Activated CD8-positive, alpha-beta memory T cell treated with anti-CD3 and anti-CD28 coated beads for 24 hours (primary cell): Measurements from ENCODE around the gene PDXK.
A peak's percentile ranks its signal among the peaks of the same experiment; 100 is the strongest.

Experiments
- DNase-seq: peaks from one replicate; pipeline ENCODE4 v3.0.0-alpha.2; 2020

The PDXK gene

GRCh38 chr21:43726686-43727518 lies 8.0 kb downstream of the PDXK start:
- no peak for DNase-seq

- no peak for DNase-seq
Measured at GRCh38 chr21:43727519-43728153, 8.7 kb downstream of the PDXK start.

- no peak for DNase-seq
Measured at GRCh38 chr21:43728154-43728466, 9.2 kb downstream of the PDXK start.

GRCh38 chr21:43728467-43729390 lies 9.8 kb downstream of the PDXK start:
- DNase-seq: peak; percentile 92

- no peak for DNase-seq
Measured at GRCh38 chr21:43731476-43731875, 12.5 kb downstream of the PDXK start.

GRCh38 chr21:43731891-43732711 lies 13.2 kb downstream of the PDXK start:
- no peak for DNase-seq

- no peak for DNase-seq
Measured at GRCh38 chr21:43733060-43733459, 14.1 kb downstream of the PDXK start.

GRCh38 chr21:43733529-43734071 lies 14.7 kb downstream of the PDXK start:
- peak; percentile 76 for DNase-seq

- DNase-seq: no peak
Measured at GRCh38 chr21:43734131-43734927, 15.4 kb downstream of the PDXK start.

- no peak for DNase-seq
Measured at GRCh38 chr21:43734928-43735229, 15.9 kb downstream of the PDXK start.

GRCh38 chr21:43735236-43736091 lies 16.5 kb downstream of the PDXK start:
- no peak for DNase-seq

- DNase-seq: no peak
Measured at GRCh38 chr21:43736224-43736883, 17.4 kb downstream of the PDXK start.

GRCh38 chr21:43737158-43737950 lies 18.4 kb downstream of the PDXK start:
- DNase-seq: no peak

- DNase-seq: no peak
Measured at GRCh38 chr21:43739621-43740435, 20.9 kb downstream of the PDXK start.

- no peak for DNase-seq
Measured at GRCh38 chr21:43740497-43741156, 21.7 kb downstream of the PDXK start.

GRCh38 chr21:43741423-43742096 lies 22.6 kb downstream of the PDXK start:
- no peak for DNase-seq

- DNase-seq: no peak
Measured at GRCh38 chr21:43743947-43744346, 25.0 kb downstream of the PDXK start.
